ENCODE results near the gene AOPEP. TPM values are rescaled to one million over a fixed set of nuclear protein-coding genes. Genes with fewer than 3 reads are reported as not detected.

The AOPEP gene
- total RNA-seq, 1 experiment from 2014 or later: 89.5 TPM

- no peak for TF ChIP-seq CTCF (IDR thresholded peaks at IDR 0.05; ENCODE audit: unreplicated experiment)
- Mint-ChIP-seq H3K9me3 (ENCODE audit: low read depth, unreplicated experiment) (no peaks in the 10 kb centered on the region), H3K27me3 (ENCODE audit: unreplicated experiment) (no peaks in the 10 kb centered on the region), H3K27ac (ENCODE audit: unreplicated experiment) (no peak overlapping the region), H3K36me3 (ENCODE audit: insufficient read depth, unreplicated experiment) (peaks cover under 1% of the 10 kb centered on the region), H3K4me1 (ENCODE audit: low read depth, unreplicated experiment) (peaks cover 8% of the 10 kb centered on the region), H3K4me3 (ENCODE audit: low read depth, unreplicated experiment) (no peak overlapping the region)
- no peak for DNase-seq
- no TSS peak for BruUV-seq (replicated peaks)
- CTCF ChIA-PET: interaction anchor here (0.5 kb wide), 1 partner anchor 350 kb away, joined by 3 read pairs; no protein-coding TSS in a partner anchor
- intact Hi-C loops (cut with micrococcal nuclease; ENCODE audit: unreplicated experiment): no loop called here
Measured at GRCh38 chr9:94778013-94778412, 51.5 kb downstream of the AOPEP start.

- H3K27ac Mint-ChIP-seq (ENCODE audit: unreplicated experiment): no peak overlapping the region
Measured at GRCh38 chr9:94779031-94779430, 52.5 kb downstream of the AOPEP start.

GRCh38 chr9:94779693-94780290 is 53.3 kb downstream of the AOPEP start:
- intact Hi-C loops (cut with micrococcal nuclease; ENCODE audit: unreplicated experiment): loop anchor here (5.0 kb wide), 2 partner anchors 97 to 268 kb away; no protein-coding TSS in a partner anchor
- H3K9me3 Mint-ChIP-seq (ENCODE audit: low read depth, unreplicated experiment): no peaks in the 10 kb centered on the region
- CTCF ChIA-PET: no interaction called here
- peaks cover 4% of the 10 kb centered on the region for H3K36me3 Mint-ChIP-seq (ENCODE audit: insufficient read depth, unreplicated experiment)
- TF ChIP-seq CTCF (IDR thresholded peaks at IDR 0.05; ENCODE audit: unreplicated experiment): no peak
- BruUV-seq (replicated peaks): no TSS peak
- no peak overlapping the region for H3K27ac Mint-ChIP-seq (ENCODE audit: unreplicated experiment)
- H3K4me3 Mint-ChIP-seq (ENCODE audit: low read depth, unreplicated experiment): no peak overlapping the region
- H3K27me3 Mint-ChIP-seq (ENCODE audit: unreplicated experiment): no peaks in the 10 kb centered on the region
- peaks cover 9% of the 10 kb centered on the region for H3K4me1 Mint-ChIP-seq (ENCODE audit: low read depth, unreplicated experiment)
- DNase-seq: no peak

More at GRCh38 chr9:94779031-94779430, 52.5 kb downstream of the AOPEP start:
- H3K4me1 Mint-ChIP-seq (ENCODE audit: low read depth, unreplicated experiment): peaks cover 9% of the 10 kb centered on the region
- intact Hi-C loops (cut with micrococcal nuclease; ENCODE audit: unreplicated experiment): no loop called here
- H3K9me3 Mint-ChIP-seq (ENCODE audit: low read depth, unreplicated experiment): no peaks in the 10 kb centered on the region
- no peak for TF ChIP-seq CTCF (IDR thresholded peaks at IDR 0.05; ENCODE audit: unreplicated experiment)
- no peaks in the 10 kb centered on the region for H3K27me3 Mint-ChIP-seq (ENCODE audit: unreplicated experiment)
- H3K4me3 Mint-ChIP-seq (ENCODE audit: low read depth, unreplicated experiment): no peak overlapping the region
- CTCF ChIA-PET: interaction anchor here (0.5 kb wide), 1 partner anchor 91 kb away, joined by 4 read pairs; no protein-coding TSS in a partner anchor
- H3K36me3 Mint-ChIP-seq (ENCODE audit: insufficient read depth, unreplicated experiment): peaks cover 4% of the 10 kb centered on the region
- no peak for DNase-seq
- no TSS peak for BruUV-seq (replicated peaks)

- no peak for DNase-seq
- Mint-ChIP-seq H3K9me3 (ENCODE audit: low read depth, unreplicated experiment) (no peaks in the 10 kb centered on the region), H3K27me3 (ENCODE audit: unreplicated experiment) (no peaks in the 10 kb centered on the region), H3K36me3 (ENCODE audit: insufficient read depth, unreplicated experiment) (peaks cover 4% of the 10 kb centered on the region), H3K4me3 (ENCODE audit: low read depth, unreplicated experiment) (no peak overlapping the region), H3K27ac (ENCODE audit: unreplicated experiment) (no peak overlapping the region), H3K4me1 (ENCODE audit: low read depth, unreplicated experiment) (peaks cover 9% of the 10 kb centered on the region)
- no peak for TF ChIP-seq CTCF (IDR thresholded peaks at IDR 0.05; ENCODE audit: unreplicated experiment)
- no TSS peak for BruUV-seq (replicated peaks)
- CTCF ChIA-PET: interaction anchor here (0.5 to 0.6 kb wide), 2 partner anchors 25 to 129 kb away, joined by 3 to 7 read pairs; no protein-coding TSS in a partner anchor
- intact Hi-C loops (cut with micrococcal nuclease; ENCODE audit: unreplicated experiment): loop anchor here (5.0 kb wide), 2 partner anchors 98 to 267 kb away; no protein-coding TSS in a partner anchor
Measured at GRCh38 chr9:94780516-94780950, 54.0 kb downstream of the AOPEP start.
